GM18909 (cell line): ENCODE results near the gene TYK2.
"Not testable (repeated sequence)": the region's sequence is repeated elsewhere in the genome, so short reads cannot be mapped to it uniquely, and the experiment has no call there.

Experiments used
- ATAC-seq: cut with Tn5 transposase; IDR thresholded peaks from one replicate; pipeline ENCODE4 v1.9.1; 2021; ENCODE audit warnings: mild to moderate bottlenecking; ENCODE audit not compliant: unreplicated experiment, poor library complexity

The TYK2 gene

GRCh38 chr19:10378124-10378523, 2.2 kb downstream of the TYK2 start:
- ATAC-seq: no peak

GRCh38 chr19:10377140-10377640, 3.2 kb downstream of the TYK2 start:
- ATAC-seq: not testable (repeated sequence)

- no peak for ATAC-seq
Observed at GRCh38 chr19:10374931-10375330, 5.4 kb downstream of the TYK2 start.

GRCh38 chr19:10372690-10373089, 7.7 kb downstream of the TYK2 start:
- no peak for ATAC-seq

- no peak for ATAC-seq
Observed at GRCh38 chr19:10368101-10368803, 12.1 kb downstream of the TYK2 start.

- ATAC-seq: not testable (repeated sequence)
Observed at GRCh38 chr19:10366950-10367512, 13.3 kb downstream of the TYK2 start.

GRCh38 chr19:10365518-10365917, 14.9 kb downstream of the TYK2 start:
- no peak for ATAC-seq

GRCh38 chr19:10364644-10365043, 15.7 kb downstream of the TYK2 start:
- ATAC-seq: no peak

- no peak for ATAC-seq
Observed at GRCh38 chr19:10363789-10364281, 16.5 kb downstream of the TYK2 start.

GRCh38 chr19:10362259-10362658, 18.1 kb downstream of the TYK2 start:
- no peak for ATAC-seq

GRCh38 chr19:10361569-10362011, 18.8 kb downstream of the TYK2 start:
- no peak for ATAC-seq

GRCh38 chr19:10356431-10356830, 23.9 kb downstream of the TYK2 start:
- ATAC-seq: no peak

- no peak for ATAC-seq
Observed at GRCh38 chr19:10353793-10354391, 26.5 kb downstream of the TYK2 start.

- ATAC-seq: no peak
Observed at GRCh38 chr19:10352764-10353671, 27.4 kb downstream of the TYK2 start.

- no peak for ATAC-seq
Observed at GRCh38 chr19:10346509-10346908, 33.9 kb downstream of the TYK2 start.

- no peak for ATAC-seq
Observed at GRCh38 chr19:10344780-10345179, 35.6 kb downstream of the TYK2 start.

GRCh38 chr19:10343495-10343894, 36.9 kb downstream of the TYK2 start:
- no peak for ATAC-seq

- ATAC-seq: no peak
Observed at GRCh38 chr19:10339977-10340376, 40.4 kb downstream of the TYK2 start.

GRCh38 chr19:10339380-10339960, 40.9 kb downstream of the TYK2 start, which contains the start of gene ICAM3:
TSS of gene ICAM3 (minus strand) at chr19:10339624. CDS start at chr19:10339614, 10 bp downstream.
- peak; percentile 72 for ATAC-seq

- ATAC-seq: no peak
Observed at GRCh38 chr19:10338940-10339339, 41.4 kb downstream of the TYK2 start.
